PC-3 (cell line): ENCODE data around the gene TEDDM1.

Experiments
- CTCF ChIP-seq: fragments of 300-600 bp; sonication (generic); conservative IDR thresholded peaks from 2 replicates; pipeline ENCODE4 v1.5.1; 2017; ENCODE audit warnings: antibody characterized with exemption, low read depth, mild to moderate bottlenecking, low read length
- EZH2phosphoT487 ChIP-seq: fragments of 300-600 bp; sonication (generic); IDR thresholded peaks from 2 replicates; pipeline ENCODE4 v1.6.1; 2018; ENCODE audit warnings: mild to moderate bottlenecking, antibody characterized with exemption, low read length, borderline replicate concordance

GRCh38 chr1:182348961-182349747 lies 51.3 kb downstream of the TEDDM1 start:
- TF ChIP-seq CTCF, result no peak
- no peak for TF ChIP-seq EZH2phosphoT487
